HEK293T (cell line): ENCODE results near the gene KRT5.

Experiments
- ARNT ChIP-seq: fragments of 450-650 bp; IDR thresholded peaks from 2 replicates; pipeline ENCODE4 v1.6.1; 2017; ENCODE audit warnings: mild to moderate bottlenecking
- BHLHE40 ChIP-seq: fragments of 450-650 bp; IDR thresholded peaks from 2 replicates; pipeline ENCODE4 v1.6.1; 2016; ENCODE audit warnings: mild to moderate bottlenecking, moderate library complexity, borderline replicate concordance
- CTBP1 ChIP-seq: fragments of 450-650 bp; IDR thresholded peaks from 2 replicates; pipeline ENCODE4 v1.6.1; 2016; ENCODE audit warnings: borderline replicate concordance
- ELF4 ChIP-seq: fragments of 450-650 bp; IDR thresholded peaks from 2 replicates; pipeline ENCODE4 v1.6.1; 2017; ENCODE audit warnings: antibody characterized with exemption
- FOXK2 ChIP-seq: fragments of 450-650 bp; IDR thresholded peaks from 2 replicates; pipeline ENCODE4 v1.6.1; 2016; ENCODE audit warnings: mild to moderate bottlenecking
- FOXM1 ChIP-seq: fragments of 450-650 bp; IDR thresholded peaks from 2 replicates; pipeline ENCODE4 v1.6.1; 2017; ENCODE audit warnings: mild to moderate bottlenecking, borderline replicate concordance
- HDGF ChIP-seq: fragments of 450-650 bp; IDR thresholded peaks from 2 replicates; pipeline ENCODE4 v1.6.1; 2017; ENCODE audit warnings: antibody characterized with exemption, borderline replicate concordance
- L3MBTL2 ChIP-seq: fragments of 450-650 bp; conservative IDR thresholded peaks from 2 replicates; pipeline ENCODE4 v1.6.1; 2016; ENCODE audit warnings: mild to moderate bottlenecking
- NFRKB ChIP-seq: fragments of 450-650 bp; IDR thresholded peaks from 2 replicates; pipeline ENCODE4 v1.6.1; 2016; ENCODE audit warnings: mild to moderate bottlenecking, moderate library complexity
- SP1 ChIP-seq: fragments of 450-650 bp; IDR thresholded peaks from 2 replicates; pipeline ENCODE4 v1.6.1; 2017
- SUZ12 ChIP-seq: fragments of 450-650 bp; IDR thresholded peaks from 2 replicates; pipeline ENCODE4 v1.6.1; 2016; ENCODE audit warnings: mild to moderate bottlenecking
- TARDBP ChIP-seq: fragments of 450-650 bp; IDR thresholded peaks from 2 replicates; pipeline ENCODE4 v1.6.1; 2016
- ZNF384 ChIP-seq: fragments of 450-650 bp; IDR thresholded peaks from 2 replicates; pipeline ENCODE4 v1.6.1; 2016
- TF ChIP-seq, protein P1 (sequence below): fragments of 450-650 bp; IDR thresholded peaks from 2 replicates; pipeline ENCODE4 v1.6.1; 2016

DNA sequence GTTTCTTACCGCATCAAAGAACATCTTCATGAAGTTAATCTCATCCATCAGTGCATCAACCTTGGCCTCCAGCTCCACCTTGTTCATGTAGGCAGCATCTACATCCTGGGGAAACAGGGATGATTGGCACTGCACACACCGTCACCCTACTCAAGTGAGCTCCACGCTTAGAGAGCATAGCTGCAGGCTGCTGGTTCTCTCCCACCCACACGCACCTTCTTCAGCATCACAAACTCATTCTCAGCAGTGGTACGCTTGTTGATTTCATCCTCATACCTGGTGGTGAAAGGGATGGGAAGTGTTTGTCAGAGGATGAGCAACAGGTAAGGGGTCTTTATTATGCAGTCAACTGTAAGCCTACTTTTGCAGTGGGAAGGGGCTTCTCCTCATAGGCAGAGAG is 2.3 kb downstream of the KRT5 start:
- TF ChIP-seq ELF4 (no peak), SP1 (no peak), ARNT (no peak), L3MBTL2 (no peak), NFRKB (no peak), SUZ12 (no peak), FOXM1 (no peak), HDGF (no peak), FOXK2 (no peak), TARDBP (no peak), CTBP1 (no peak), ZNF384 (no peak), BHLHE40 (no peak)
- TF ChIP-seq, protein P1, sequence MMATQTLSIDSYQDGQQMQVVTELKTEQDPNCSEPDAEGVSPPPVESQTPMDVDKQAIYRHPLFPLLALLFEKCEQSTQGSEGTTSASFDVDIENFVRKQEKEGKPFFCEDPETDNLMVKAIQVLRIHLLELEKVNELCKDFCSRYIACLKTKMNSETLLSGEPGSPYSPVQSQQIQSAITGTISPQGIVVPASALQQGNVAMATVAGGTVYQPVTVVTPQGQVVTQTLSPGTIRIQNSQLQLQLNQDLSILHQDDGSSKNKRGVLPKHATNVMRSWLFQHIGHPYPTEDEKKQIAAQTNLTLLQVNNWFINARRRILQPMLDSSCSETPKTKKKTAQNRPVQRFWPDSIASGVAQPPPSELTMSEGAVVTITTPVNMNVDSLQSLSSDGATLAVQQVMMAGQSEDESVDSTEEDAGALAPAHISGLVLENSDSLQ: no peak
